Psoas muscle (tissue), 8 donors: ENCODE measurements around the gene ARFIP1. TPM values are rescaled to one million over a fixed set of nuclear protein-coding genes. Genes with fewer than 3 reads are reported as not detected.

Experiments
- ATAC-seq, 4 donors: fragments of 200-7000 bp; cut with Tn5 transposase; one replicate each; pipeline ENCODE4 v1.9.1; 2020; ENCODE audit warnings: moderate library complexity in 3 of 4, mild to moderate bottlenecking in 2 of 4
- DNase-seq, 2 donors: peaks; one replicate each; pipeline ENCODE4 v3.0.0-alpha.2; 2020
- H3K27ac ChIP-seq: fragments of 200-600 bp; one replicate; pipeline ENCODE4 v1.8.0; 2022
- H3K27me3 ChIP-seq, 3 donors: fragments of 200-600 bp in 1 of 3; one replicate each; pipeline versions ENCODE4 v1.6.1 to v1.8.0; 2013 to 2022; ENCODE audit warnings: low read length in 2 of 3, mild to moderate bottlenecking in 2 of 3, moderate library complexity in 1 of 3; ENCODE audit not compliant: insufficient read depth in 3 of 3
- H3K36me3 ChIP-seq, 2 donors: fragments of 200-600 bp in 1 of 2; one replicate each; pipeline versions ENCODE4 v1.6.1 to v1.8.0; 2013 to 2022; ENCODE audit warnings: low read depth in 1 of 2, mild to moderate bottlenecking in 1 of 2, moderate library complexity in 1 of 2; ENCODE audit not compliant: insufficient read depth in 1 of 2
- H3K4me1 ChIP-seq: fragments of 200-600 bp; one replicate; pipeline ENCODE4 v1.8.0; 2022
- H3K4me3 ChIP-seq: fragments of 200-600 bp; one replicate; pipeline ENCODE4 v1.8.0; 2022; ENCODE audit warnings: mild to moderate bottlenecking
- H3K9me3 ChIP-seq: fragments of 200-600 bp; one replicate; pipeline ENCODE4 v1.8.0; 2022
- CTCF ChIP-seq: fragments of 200-600 bp; IDR thresholded peaks from one replicate; pipeline ENCODE4 v1.8.0; 2022; ENCODE audit warnings: antibody characterized with exemption
- WGBS, 3 donors: extraction: QIAGEN DNeasy Blood & Tissue Kit; methylation state at CpG; one replicate each; pipeline versions ENCODE4 v1.1.6 to v1.1.7; 2013; 5-methylcytosine and 5-hydroxymethylcytosine counted together
- intact Hi-C, 2 donors: fragments of 100-400 bp; cut with DNase I; formaldehyde crosslinking; loops; one replicate each; pipeline versions ENCODE4 v1.11.0 to v1.14.2; 2022
- polyA plus RNA-seq, 3 donors: library from polyadenylated mRNA; stranded (reverse); fragments of 200-250 nt; gene quantifications; one replicate each; pipeline ENCODE4 v1.2.3, GENCODE V29; 2013
- total RNA-seq, 4 donors: library from RNA; stranded (reverse); fragmentation: NEBNext Ultra II Directional in 2 of 4; extraction: Animal tissue kit (Norgen Biotek cat#: 25700) in 2 of 4; gene quantifications; one replicate each; pipeline versions ENCODE4 v1.2.1 to v1.2.4, GENCODE V29; 2021 to 2023
- donor health status: healthy with polysubstance abuse.
- donor health status: DM: no; HTN: no; CAD: no; lungs with moderate emphysema.
- donor health status: Bipolar disorder and iron deficiency.
- donor health status: healthy.
- donor health status: DM: yes; HTN: yes; CAD: no.
- donor health status: DM: no; HTN: no; CAD: no.
- donor health status: DM: no; HTN: no; CAD: no.
- donor health status: DM: yes; HTN: yes; CAD: no.

ARFIP1 gene
- total and polyA plus RNA-seq, 7 donors = 6.8 to 15.7 (median 12.2) TPM

- peaks cover 7% of the 10 kb centered on the region for H3K4me1 ChIP-seq
- H3K36me3 ChIP-seq = no peaks in the 10 kb centered on the region
- ATAC-seq (no peak), DNase-seq (no peak)
- no peak overlapping the region for H3K27ac ChIP-seq
- H3K27me3 ChIP-seq = no peaks in the 10 kb centered on the region
- H3K4me3 ChIP-seq = no peak overlapping the region
- H3K9me3 ChIP-seq = no peaks in the 10 kb centered on the region
- 65 to 71% (median 67%) methylated on average over 1 of the region's 1 CpG for WGBS, 3 donors
- no peak for TF ChIP-seq CTCF
- intact Hi-C loops = no loop called here
Observed at GRCh38 chr4:152803541-152803940, 23.8 kb downstream of the ARFIP1 start.

GRCh38 chr4:152805071-152805650, 25.4 kb downstream of the ARFIP1 start:
- no peak for DNase-seq
- intact Hi-C loops = no loop called here
- ATAC-seq = no peak
- WGBS, 3 donors = 95 to 98% (median 96%) methylated on average over 2 of the region's 2 CpGs
- no peak overlapping the region for H3K27ac ChIP-seq
- H3K36me3 ChIP-seq = no peaks in the 10 kb centered on the region
- no peaks in the 10 kb centered on the region for H3K9me3 ChIP-seq
- no peak for TF ChIP-seq CTCF
- H3K4me3 ChIP-seq = no peak overlapping the region
- no peaks in the 10 kb centered on the region for H3K27me3 ChIP-seq
- H3K4me1 ChIP-seq = peaks cover 5% of the 10 kb centered on the region

- no peaks in the 10 kb centered on the region for H3K27me3 ChIP-seq
- no peaks in the 10 kb centered on the region for H3K36me3 ChIP-seq
- peaks cover 5% of the 10 kb centered on the region for H3K4me1 ChIP-seq
- TF ChIP-seq CTCF = no peak
- H3K27ac ChIP-seq = no peak overlapping the region
- H3K4me3 ChIP-seq = no peak overlapping the region
- no peak for ATAC-seq
- H3K9me3 ChIP-seq = no peaks in the 10 kb centered on the region
- WGBS, 3 donors = 84 to 93% (median 87%) methylated on average over 2 of the region's 2 CpGs
- intact Hi-C loops = no loop called here
- DNase-seq = no peak
Observed at GRCh38 chr4:152805818-152806217, 26.1 kb downstream of the ARFIP1 start.

- H3K27ac ChIP-seq = no peak overlapping the region
- TF ChIP-seq CTCF = no peak
- H3K36me3 ChIP-seq = no peaks in the 10 kb centered on the region
- H3K27me3 ChIP-seq = no peaks in the 10 kb centered on the region
- 87 to 94% (median 90%) methylated on average over 3 of the region's 3 CpGs for WGBS, 3 donors
- ATAC-seq (no peak), DNase-seq (no peak)
- H3K4me3 ChIP-seq = no peak overlapping the region
- H3K4me1 ChIP-seq = peaks cover 4% of the 10 kb centered on the region
- intact Hi-C loops = no loop called here
- H3K9me3 ChIP-seq = no peaks in the 10 kb centered on the region
Observed at GRCh38 chr4:152806501-152807125, 26.9 kb downstream of the ARFIP1 start.
